Adipocyte (in vitro differentiated cells): ENCODE data around the gene SLCO3A1.
A peak's percentile ranks its signal among the peaks of the same experiment; 100 is the strongest.

Experiments used
- DNase-seq: peaks from one replicate; pipeline ENCODE4 v3.0.0-alpha.2; 2015; ENCODE audit warnings: low read depth
- H3K27me3 ChIP-seq: replicated peaks from 2 replicates; pipeline ENCODE4 v1.7.0; 2013; ENCODE audit warnings: mild to moderate bottlenecking, low read length, moderate library complexity; ENCODE audit not compliant: control insufficient read depth, insufficient read depth
- H3K36me3 ChIP-seq: 2 replicates; pipeline ENCODE4 v1.7.0; 2013; ENCODE audit warnings: low read length, mild to moderate bottlenecking, moderate library complexity; ENCODE audit not compliant: control insufficient read depth, insufficient read depth, severe bottlenecking
- H3K4me1 ChIP-seq: 2 replicates; pipeline ENCODE4 v1.7.0; 2013; ENCODE audit warnings: mild to moderate bottlenecking, low read length, moderate library complexity; ENCODE audit not compliant: control insufficient read depth, insufficient read depth
- H3K4me3 ChIP-seq: 2 replicates; pipeline ENCODE4 v1.7.0; 2013; ENCODE audit warnings: mild to moderate bottlenecking, low read length, moderate library complexity
- H3K9ac ChIP-seq: 2 replicates; pipeline ENCODE4 v1.7.0; 2013; ENCODE audit warnings: mild to moderate bottlenecking, low read length, moderate library complexity
- H3K9me3 ChIP-seq: 2 replicates; pipeline ENCODE4 v1.7.0; 2013; ENCODE audit warnings: mild to moderate bottlenecking, low read length, moderate library complexity; ENCODE audit not compliant: control insufficient read depth

SLCO3A1 gene

GRCh38 chr15:92159906-92160841 lies 306.7 kb downstream of the SLCO3A1 start:
- Histone ChIP-seq H3K36me3 (peaks cover 16% of the 10 kb centered on the region), H3K27me3 (no peaks in the 10 kb centered on the region), H3K9me3 (no peaks in the 10 kb centered on the region), H3K9ac (no peak overlapping the region), H3K4me1 (no peaks in the 10 kb centered on the region), H3K4me3 (no peak overlapping the region)
- DNase-seq = no peak

GRCh38 chr15:92161039-92161670 lies 307.6 kb downstream of the SLCO3A1 start:
- no peaks in the 10 kb centered on the region for H3K9me3 ChIP-seq
- H3K36me3 ChIP-seq = peaks cover 9% of the 10 kb centered on the region
- no peaks in the 10 kb centered on the region for H3K4me1 ChIP-seq
- no peak overlapping the region for H3K4me3 ChIP-seq
- no peaks in the 10 kb centered on the region for H3K27me3 ChIP-seq
- DNase-seq = no peak
- no peak overlapping the region for H3K9ac ChIP-seq

GRCh38 chr15:92162657-92163056 lies 309.1 kb downstream of the SLCO3A1 start:
- Histone ChIP-seq H3K4me3 (no peak overlapping the region), H3K27me3 (no peaks in the 10 kb centered on the region), H3K9me3 (no peaks in the 10 kb centered on the region), H3K4me1 (no peaks in the 10 kb centered on the region), H3K36me3 (peaks cover 4% of the 10 kb centered on the region), H3K9ac (no peak overlapping the region)
- DNase-seq = no peak

- Histone ChIP-seq H3K4me1 (no peaks in the 10 kb centered on the region), H3K9me3 (no peaks in the 10 kb centered on the region), H3K9ac (no peak overlapping the region), H3K4me3 (no peak overlapping the region), H3K27me3 (no peaks in the 10 kb centered on the region), H3K36me3 (peaks cover 4% of the 10 kb centered on the region)
- DNase-seq = no peak
Measured at GRCh38 chr15:92163641-92164040, 310.1 kb downstream of the SLCO3A1 start.

- H3K9ac ChIP-seq = no peak overlapping the region
- no peaks in the 10 kb centered on the region for H3K9me3 ChIP-seq
- no peaks in the 10 kb centered on the region for H3K4me1 ChIP-seq
- no peaks in the 10 kb centered on the region for H3K27me3 ChIP-seq
- H3K4me3 ChIP-seq = no peak overlapping the region
- DNase-seq = peak; percentile 19
- H3K36me3 ChIP-seq = peaks cover 4% of the 10 kb centered on the region
Measured at GRCh38 chr15:92164327-92165000, 311.0 kb downstream of the SLCO3A1 start.

- no peaks in the 10 kb centered on the region for H3K4me1 ChIP-seq
- H3K9me3 ChIP-seq = no peaks in the 10 kb centered on the region
- no peak overlapping the region for H3K4me3 ChIP-seq
- H3K9ac ChIP-seq = no peak overlapping the region
- H3K36me3 ChIP-seq = peaks cover 4% of the 10 kb centered on the region
- no peaks in the 10 kb centered on the region for H3K27me3 ChIP-seq
- no peak for DNase-seq
Measured at GRCh38 chr15:92165001-92165346, 311.5 kb downstream of the SLCO3A1 start.

GRCh38 chr15:92166029-92166428 lies 312.5 kb downstream of the SLCO3A1 start:
- peaks cover 3% of the 10 kb centered on the region for H3K36me3 ChIP-seq
- H3K9ac ChIP-seq = no peak overlapping the region
- no peak for DNase-seq
- no peaks in the 10 kb centered on the region for H3K9me3 ChIP-seq
- no peaks in the 10 kb centered on the region for H3K4me1 ChIP-seq
- H3K27me3 ChIP-seq = no peaks in the 10 kb centered on the region
- H3K4me3 ChIP-seq = no peak overlapping the region

GRCh38 chr15:92166751-92167405 lies 313.4 kb downstream of the SLCO3A1 start:
- Histone ChIP-seq H3K9ac (no peak overlapping the region), H3K4me3 (no peak overlapping the region), H3K36me3 (no peaks in the 10 kb centered on the region), H3K4me1 (no peaks in the 10 kb centered on the region), H3K27me3 (no peaks in the 10 kb centered on the region), H3K9me3 (no peaks in the 10 kb centered on the region)
- no peak for DNase-seq

- H3K4me3 ChIP-seq = no peak overlapping the region
- H3K9me3 ChIP-seq = no peaks in the 10 kb centered on the region
- H3K27me3 ChIP-seq = no peaks in the 10 kb centered on the region
- no peak overlapping the region for H3K9ac ChIP-seq
- no peaks in the 10 kb centered on the region for H3K36me3 ChIP-seq
- no peaks in the 10 kb centered on the region for H3K4me1 ChIP-seq
- no peak for DNase-seq
Measured at GRCh38 chr15:92167451-92167850, 313.9 kb downstream of the SLCO3A1 start.

- H3K9ac ChIP-seq = no peak overlapping the region
- H3K9me3 ChIP-seq = no peaks in the 10 kb centered on the region
- H3K4me1 ChIP-seq = no peaks in the 10 kb centered on the region
- no peaks in the 10 kb centered on the region for H3K36me3 ChIP-seq
- no peak overlapping the region for H3K4me3 ChIP-seq
- no peak for DNase-seq
- H3K27me3 ChIP-seq = no peaks in the 10 kb centered on the region
Measured at GRCh38 chr15:92168066-92168683, 314.7 kb downstream of the SLCO3A1 start.
